GM06990 (cell line): ENCODE results near the gene INIP.

Experiments used
- DNase-seq: peaks from one replicate; pipeline ENCODE4 v3.0.0-alpha.2; 2011; ENCODE audit not compliant: insufficient read length; ENCODE audit errors: extremely low read depth
- H3K27me3 ChIP-seq: replicated peaks from 2 replicates; pipeline ENCODE4 v1.6.0; 2011; ENCODE audit warnings: low read length; ENCODE audit not compliant: control insufficient read depth, insufficient read depth
- H3K36me3 ChIP-seq: 2 replicates; pipeline ENCODE4 v1.5.1; 2011; ENCODE audit warnings: low read length; ENCODE audit not compliant: control insufficient read depth, insufficient read depth
- H3K4me3 ChIP-seq: replicated peaks from 2 replicates; pipeline ENCODE4 v1.5.1; 2011; ENCODE audit warnings: low read depth, mild to moderate bottlenecking, control low read depth, low read length
- TF ChIP-seq, protein P1 (sequence below): IDR thresholded peaks from 2 replicates; pipeline ENCODE4 v1.5.1; 2011; ENCODE audit warnings: low read length, control low read depth, mild to moderate bottlenecking, inconsistent platforms; ENCODE audit not compliant: insufficient read depth, poor library complexity, severe bottlenecking

Gene INIP

DNA sequence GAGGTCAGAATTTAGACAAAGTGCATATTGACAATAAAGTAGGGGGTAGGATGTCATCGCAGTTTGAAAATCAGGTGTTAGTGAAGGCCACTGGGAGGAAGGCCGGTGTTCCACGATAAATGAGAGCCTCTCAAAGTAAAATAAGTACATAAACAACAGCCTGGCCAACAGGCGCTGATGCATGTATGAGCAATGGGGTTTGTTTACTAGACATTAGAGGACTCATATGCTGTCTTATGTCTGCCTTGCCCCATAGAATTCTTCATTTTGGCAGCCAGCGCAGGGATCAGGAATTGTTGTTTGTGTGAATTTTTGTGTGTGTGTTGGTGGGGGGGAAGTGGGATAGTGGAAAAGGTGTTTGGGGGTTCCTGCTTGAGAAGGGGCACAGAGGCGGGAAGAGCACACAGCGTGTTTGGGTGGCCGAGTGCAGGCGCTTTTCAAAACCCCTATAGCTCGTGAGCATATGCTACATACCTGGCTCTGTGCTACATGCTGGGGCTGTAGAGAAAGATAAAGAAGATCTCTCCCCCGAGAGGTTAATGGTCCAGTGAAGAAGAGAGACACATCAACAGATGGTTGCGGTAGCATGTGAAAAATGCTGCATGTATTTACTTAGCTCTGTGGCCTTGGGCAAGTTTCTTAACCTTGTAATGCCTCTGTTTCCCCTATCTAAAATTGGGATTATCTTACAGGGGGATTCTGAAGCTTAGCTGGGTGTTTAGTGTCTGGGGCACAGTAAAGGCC, 44.2 kb upstream of the INIP start:
- H3K27me3 ChIP-seq, result no peaks in the 10 kb centered on the region
- DNase-seq, result no peak
- H3K36me3 ChIP-seq, result no peaks in the 10 kb centered on the region
- H3K4me3 ChIP-seq, result no peak overlapping the region
- TF ChIP-seq, protein P1, sequence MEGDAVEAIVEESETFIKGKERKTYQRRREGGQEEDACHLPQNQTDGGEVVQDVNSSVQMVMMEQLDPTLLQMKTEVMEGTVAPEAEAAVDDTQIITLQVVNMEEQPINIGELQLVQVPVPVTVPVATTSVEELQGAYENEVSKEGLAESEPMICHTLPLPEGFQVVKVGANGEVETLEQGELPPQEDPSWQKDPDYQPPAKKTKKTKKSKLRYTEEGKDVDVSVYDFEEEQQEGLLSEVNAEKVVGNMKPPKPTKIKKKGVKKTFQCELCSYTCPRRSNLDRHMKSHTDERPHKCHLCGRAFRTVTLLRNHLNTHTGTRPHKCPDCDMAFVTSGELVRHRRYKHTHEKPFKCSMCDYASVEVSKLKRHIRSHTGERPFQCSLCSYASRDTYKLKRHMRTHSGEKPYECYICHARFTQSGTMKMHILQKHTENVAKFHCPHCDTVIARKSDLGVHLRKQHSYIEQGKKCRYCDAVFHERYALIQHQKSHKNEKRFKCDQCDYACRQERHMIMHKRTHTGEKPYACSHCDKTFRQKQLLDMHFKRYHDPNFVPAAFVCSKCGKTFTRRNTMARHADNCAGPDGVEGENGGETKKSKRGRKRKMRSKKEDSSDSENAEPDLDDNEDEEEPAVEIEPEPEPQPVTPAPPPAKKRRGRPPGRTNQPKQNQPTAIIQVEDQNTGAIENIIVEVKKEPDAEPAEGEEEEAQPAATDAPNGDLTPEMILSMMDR, result no peak

DNA sequence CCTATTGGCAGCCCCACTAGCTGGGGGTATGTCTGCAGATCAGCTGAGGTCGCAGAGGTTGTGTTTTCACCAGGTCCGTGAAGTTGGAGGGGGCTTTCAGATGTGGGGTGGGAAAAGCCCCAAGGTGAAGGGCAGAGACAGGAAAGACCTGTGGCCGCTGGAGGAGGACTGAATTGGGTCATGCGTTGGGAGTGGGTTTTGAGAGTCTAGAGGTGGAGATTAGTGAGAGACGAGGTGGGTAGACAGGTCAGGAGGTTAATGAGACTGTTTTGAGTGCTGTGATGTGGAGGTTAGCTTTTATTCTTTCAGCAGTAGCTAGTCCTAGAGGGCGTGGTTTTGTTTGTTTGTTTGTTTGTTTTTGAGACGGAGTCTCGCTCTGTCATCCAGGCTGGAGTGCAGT, 42.9 kb upstream of the INIP start:
- TF ChIP-seq, protein P1, result no peak
- Histone ChIP-seq H3K36me3 (no peaks in the 10 kb centered on the region), H3K27me3 (no peaks in the 10 kb centered on the region), H3K4me3 (no peak overlapping the region)
- DNase-seq, result no peak

DNA sequence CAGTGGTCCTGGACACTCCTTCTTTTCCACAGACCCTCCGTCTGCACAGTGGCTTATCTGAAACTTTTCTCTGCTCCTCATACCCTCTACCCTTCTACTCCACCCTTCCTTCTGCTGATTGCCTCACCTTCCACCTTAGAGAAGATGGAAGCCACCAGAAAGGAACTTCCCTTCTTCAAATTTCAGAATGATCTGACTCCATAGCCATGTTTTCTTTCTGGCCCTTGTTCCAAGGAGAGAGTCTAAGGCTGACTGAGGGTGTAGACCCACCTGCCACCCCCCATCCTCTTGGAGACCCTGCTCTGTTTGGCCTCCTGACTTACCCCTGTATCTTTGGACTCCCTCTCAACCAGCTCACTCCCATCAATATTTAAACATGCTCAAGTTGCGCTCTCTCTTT, 40.0 kb upstream of the INIP start:
- no peak for DNase-seq
- no peaks in the 10 kb centered on the region for H3K27me3 ChIP-seq
- TF ChIP-seq, protein P1, result no peak
- H3K4me3 ChIP-seq, result no peak overlapping the region
- H3K36me3 ChIP-seq, result no peaks in the 10 kb centered on the region

DNA sequence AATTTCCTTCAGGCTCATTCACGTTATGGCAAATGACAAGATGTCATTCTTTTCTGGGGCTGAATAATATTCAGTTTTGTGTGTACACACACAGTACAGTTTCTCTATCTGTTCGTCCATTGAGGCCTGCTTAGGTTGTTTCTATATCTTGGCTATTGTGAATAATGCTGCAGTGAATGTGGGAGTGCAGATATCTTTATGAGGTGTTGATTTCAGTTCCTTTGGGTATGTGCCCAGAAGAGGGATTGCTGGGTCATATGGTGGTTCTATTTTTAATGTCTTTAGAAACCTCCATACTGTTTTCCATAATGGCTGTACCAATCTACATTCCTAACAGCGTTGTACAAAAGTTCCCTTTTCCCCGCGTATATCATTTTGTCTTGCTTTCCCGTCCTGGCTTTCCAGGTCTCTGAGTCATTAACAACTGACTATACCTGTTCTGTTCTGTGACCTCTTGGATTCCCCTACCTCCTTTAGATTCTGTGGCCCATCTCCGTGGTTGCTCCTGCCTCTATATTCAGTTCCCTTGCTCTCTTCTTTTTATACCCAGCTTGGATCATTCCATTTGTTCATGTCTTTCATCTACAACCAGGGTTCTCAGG, 39.5 kb upstream of the INIP start:
- H3K27me3 ChIP-seq, result no peaks in the 10 kb centered on the region
- TF ChIP-seq, protein P1, result no peak
- H3K36me3 ChIP-seq, result no peaks in the 10 kb centered on the region
- no peak for DNase-seq
- H3K4me3 ChIP-seq, result no peak overlapping the region

DNA sequence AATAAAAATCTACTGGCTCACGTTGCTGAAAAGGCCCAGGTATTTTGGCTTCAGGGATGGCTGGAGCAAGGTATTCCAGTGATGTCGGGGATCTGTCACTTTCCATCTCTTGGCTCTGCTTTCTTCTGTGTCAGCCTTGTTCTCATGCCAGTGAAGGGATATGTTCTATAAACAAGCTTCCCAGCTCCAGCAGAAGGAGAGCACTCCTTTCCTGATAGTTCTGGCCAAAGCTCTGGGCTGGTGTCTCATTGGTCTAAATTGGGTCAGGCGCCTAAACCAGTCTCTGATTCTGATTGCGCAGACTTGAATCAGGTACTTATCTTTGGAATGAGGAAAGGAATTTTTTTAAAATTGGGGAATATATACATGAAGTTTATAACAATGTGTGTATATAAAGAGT, 37.8 kb upstream of the INIP start:
- TF ChIP-seq, protein P1, result no peak
- no peak for DNase-seq
- Histone ChIP-seq H3K36me3 (no peaks in the 10 kb centered on the region), H3K4me3 (no peak overlapping the region), H3K27me3 (no peaks in the 10 kb centered on the region)
